ENCODE results near the gene NCCRP1.

The NCCRP1 gene

GRCh38 chr19:39178296-39179006 lies 18.3 kb upstream of the NCCRP1 start:
- no peak for DNase-seq (ENCODE audit: extremely low read depth in 1 of 2, low read depth in 1 of 2)

- no peak for DNase-seq (ENCODE audit: extremely low read depth in 1 of 2, low read depth in 1 of 2)
Measured at GRCh38 chr19:39179754-39180153, 17.0 kb upstream of the NCCRP1 start.

- DNase-seq (ENCODE audit: extremely low read depth in 1 of 2, low read depth in 1 of 2): no peak
Measured at GRCh38 chr19:39180749-39181148, 16.0 kb upstream of the NCCRP1 start.

- DNase-seq (ENCODE audit: extremely low read depth in 1 of 2, low read depth in 1 of 2): no peak
Measured at GRCh38 chr19:39181500-39182173, 15.1 kb upstream of the NCCRP1 start.

- no peak for DNase-seq (ENCODE audit: extremely low read depth in 1 of 2, low read depth in 1 of 2)
Measured at GRCh38 chr19:39182174-39182505, 14.6 kb upstream of the NCCRP1 start.

- DNase-seq (ENCODE audit: extremely low read depth in 1 of 2, low read depth in 1 of 2): no peak
Measured at GRCh38 chr19:39183104-39183503, 13.7 kb upstream of the NCCRP1 start.

GRCh38 chr19:39186391-39186790 lies 10.4 kb upstream of the NCCRP1 start:
- no peak for DNase-seq (ENCODE audit: extremely low read depth in 1 of 2, low read depth in 1 of 2)

- DNase-seq (ENCODE audit: extremely low read depth in 1 of 2, low read depth in 1 of 2): no peak
Measured at GRCh38 chr19:39187552-39187943, 9.2 kb upstream of the NCCRP1 start.

- no peak for DNase-seq (ENCODE audit: extremely low read depth in 1 of 2, low read depth in 1 of 2)
Measured at GRCh38 chr19:39188960-39189359, 7.8 kb upstream of the NCCRP1 start.

GRCh38 chr19:39190768-39191167 lies 6.0 kb upstream of the NCCRP1 start:
- no peak for DNase-seq (ENCODE audit: extremely low read depth in 1 of 2, low read depth in 1 of 2)

- DNase-seq (ENCODE audit: extremely low read depth in 1 of 2, low read depth in 1 of 2): no peak
Measured at GRCh38 chr19:39192846-39193245, 3.9 kb upstream of the NCCRP1 start.

GRCh38 chr19:39193803-39194202 lies 3.0 kb upstream of the NCCRP1 start:
- DNase-seq (ENCODE audit: extremely low read depth in 1 of 2, low read depth in 1 of 2): no peak

GRCh38 chr19:39194832-39195542 lies 1.8 kb upstream of the NCCRP1 start:
- DNase-seq (ENCODE audit: extremely low read depth in 1 of 2, low read depth in 1 of 2): no peak

- no peak for DNase-seq (ENCODE audit: extremely low read depth in 1 of 2, low read depth in 1 of 2)
Measured at GRCh38 chr19:39195755-39196154, 1.0 kb upstream of the NCCRP1 start.

- no peak for DNase-seq (ENCODE audit: extremely low read depth in 1 of 2, low read depth in 1 of 2)
Measured at GRCh38 chr19:39196320-39196719, 444 bp upstream of the NCCRP1 start.

GRCh38 chr19:39197808-39198207 lies 1.0 kb downstream of the NCCRP1 start:
- DNase-seq (ENCODE audit: extremely low read depth in 1 of 2, low read depth in 1 of 2): no peak

- no peak for DNase-seq (ENCODE audit: extremely low read depth in 1 of 2, low read depth in 1 of 2)
Measured at GRCh38 chr19:39199025-39199424, 2.3 kb downstream of the NCCRP1 start.

- DNase-seq (ENCODE audit: extremely low read depth in 1 of 2, low read depth in 1 of 2): no peak
Measured at GRCh38 chr19:39200066-39200802, 3.5 kb downstream of the NCCRP1 start.

- no peak for DNase-seq (ENCODE audit: extremely low read depth in 1 of 2, low read depth in 1 of 2)
Measured at GRCh38 chr19:39200803-39201115, 4.0 kb downstream of the NCCRP1 start.

- DNase-seq (ENCODE audit: extremely low read depth in 1 of 2, low read depth in 1 of 2): no peak
Measured at GRCh38 chr19:39202998-39203355, 6.2 kb downstream of the NCCRP1 start.

All from activated CD8-positive, alpha-beta memory T cell treated with anti-CD3 and anti-CD28 coated beads for 1 hour (primary cell).